HEK293 (cell line): ENCODE data around the gene PPP1R3E.

Source experiments
- AEBP2 ChIP-seq: fragments of 450-650 bp; formaldehyde crosslinking; IDR thresholded peaks from 2 replicates; pipeline ENCODE4 v1.5.1; 2016; ENCODE audit warnings: missing biosample characterization, missing genetic modification characterization, borderline replicate concordance
- FEZF1 ChIP-seq: fragments of 450-650 bp; formaldehyde crosslinking; IDR thresholded peaks from 2 replicates; pipeline ENCODE4 v1.5.1; 2016; ENCODE audit warnings: missing biosample characterization, missing genetic modification characterization
- GLIS1 ChIP-seq: fragments of 450-650 bp; formaldehyde crosslinking; IDR thresholded peaks from 2 replicates; pipeline ENCODE4 v1.5.1; 2016; ENCODE audit warnings: missing biosample characterization, missing genetic modification characterization
- HIC1 ChIP-seq: fragments of 450-650 bp; formaldehyde crosslinking; IDR thresholded peaks from 2 replicates; pipeline ENCODE4 v1.5.1; 2016; ENCODE audit warnings: missing biosample characterization, missing genetic modification characterization
- INSM2 ChIP-seq: fragments of 450-650 bp; formaldehyde crosslinking; IDR thresholded peaks from 2 replicates; pipeline ENCODE4 v1.5.1; 2016; ENCODE audit warnings: missing biosample characterization, missing genetic modification characterization
- KLF10 ChIP-seq: fragments of 450-650 bp; IDR thresholded peaks from 2 replicates; pipeline ENCODE4 v1.5.1; 2018; ENCODE audit warnings: missing biosample characterization, mild to moderate bottlenecking, missing genetic modification characterization
- KLF17 ChIP-seq: fragments of 450-650 bp; formaldehyde crosslinking; IDR thresholded peaks from 2 replicates; pipeline ENCODE4 v1.5.1; 2016; ENCODE audit warnings: missing biosample characterization, missing genetic modification characterization
- KLF8 ChIP-seq: fragments of 450-650 bp; formaldehyde crosslinking; IDR thresholded peaks from 2 replicates; pipeline ENCODE4 v1.5.1; 2016; ENCODE audit warnings: missing biosample characterization, missing genetic modification characterization
- OSR2 ChIP-seq: fragments of 450-650 bp; formaldehyde crosslinking; IDR thresholded peaks from 2 replicates; pipeline ENCODE4 v1.5.1; 2016; ENCODE audit warnings: missing biosample characterization, missing genetic modification characterization
- SCRT2 ChIP-seq: fragments of 450-650 bp; formaldehyde crosslinking; IDR thresholded peaks from 2 replicates; pipeline ENCODE4 v1.5.1; 2016; ENCODE audit warnings: missing biosample characterization, missing genetic modification characterization
- SP2 ChIP-seq: fragments of 450-650 bp; formaldehyde crosslinking; IDR thresholded peaks from 2 replicates; pipeline ENCODE4 v1.5.1; 2016; ENCODE audit warnings: missing biosample characterization, missing genetic modification characterization
- TCF7L2 ChIP-seq: IDR thresholded peaks from 2 replicates; pipeline ENCODE4 v1.6.1; 2011; ENCODE audit warnings: low read depth, mild to moderate bottlenecking, inconsistent platforms, low read length, moderate library complexity, borderline replicate concordance
- TRIM28 ChIP-seq: IDR thresholded peaks from 2 replicates; pipeline ENCODE4 v1.6.1; 2011; ENCODE audit warnings: low read length, control low read depth, borderline replicate concordance
- TSHZ1 ChIP-seq: fragments of 450-650 bp; formaldehyde crosslinking; IDR thresholded peaks from 2 replicates; pipeline ENCODE4 v1.5.1; 2016; ENCODE audit warnings: missing biosample characterization, missing genetic modification characterization, borderline replicate concordance
- YY1 ChIP-seq: fragments of 450-650 bp; formaldehyde crosslinking; IDR thresholded peaks from 2 replicates; pipeline ENCODE4 v1.5.1; 2018; ENCODE audit warnings: missing biosample characterization, missing genetic modification characterization
- ZBTB1 ChIP-seq: fragments of 450-650 bp; formaldehyde crosslinking; IDR thresholded peaks from 2 replicates; pipeline ENCODE4 v1.5.1; 2016; ENCODE audit warnings: missing biosample characterization, missing genetic modification characterization
- ZBTB8A ChIP-seq: fragments of 450-650 bp; formaldehyde crosslinking; IDR thresholded peaks from 2 replicates; pipeline ENCODE4 v1.5.1; 2016; ENCODE audit warnings: missing biosample characterization, missing genetic modification characterization
- ZFP37 ChIP-seq: fragments of 450-650 bp; formaldehyde crosslinking; IDR thresholded peaks from 2 replicates; pipeline ENCODE4 v1.5.1; 2016; ENCODE audit warnings: missing biosample characterization, missing genetic modification characterization
- ZIC2 ChIP-seq: fragments of 450-650 bp; formaldehyde crosslinking; IDR thresholded peaks from 2 replicates; pipeline ENCODE4 v1.5.1; 2016; ENCODE audit warnings: missing biosample characterization, missing genetic modification characterization
- ZNF16 ChIP-seq: fragments of 450-650 bp; formaldehyde crosslinking; IDR thresholded peaks from 2 replicates; pipeline ENCODE4 v1.5.1; 2016; ENCODE audit warnings: low read depth, missing biosample characterization, missing genetic modification characterization
- ZNF202 ChIP-seq: fragments of 450-650 bp; formaldehyde crosslinking; IDR thresholded peaks from 2 replicates; pipeline ENCODE4 v1.5.1; 2016; ENCODE audit warnings: missing biosample characterization, missing genetic modification characterization, borderline replicate concordance
- ZNF335 ChIP-seq: fragments of 450-650 bp; formaldehyde crosslinking; conservative IDR thresholded peaks from 2 replicates; pipeline ENCODE4 v1.5.1; 2016; ENCODE audit warnings: missing biosample characterization, missing genetic modification characterization
- ZNF350 ChIP-seq: fragments of 450-650 bp; formaldehyde crosslinking; IDR thresholded peaks from 2 replicates; pipeline ENCODE4 v1.5.0; 2017; ENCODE audit warnings: missing biosample characterization, mild to moderate bottlenecking, missing genetic modification characterization
- ZNF362 ChIP-seq: fragments of 450-650 bp; formaldehyde crosslinking; IDR thresholded peaks from 2 replicates; pipeline ENCODE4 v1.5.1; 2016; ENCODE audit warnings: missing biosample characterization, missing genetic modification characterization
- ZNF501 ChIP-seq: fragments of 450-650 bp; formaldehyde crosslinking; IDR thresholded peaks from 2 replicates; pipeline ENCODE4 v1.5.1; 2016; ENCODE audit warnings: missing biosample characterization, missing genetic modification characterization
- ZNF571 ChIP-seq: fragments of 450-650 bp; formaldehyde crosslinking; IDR thresholded peaks from 2 replicates; pipeline ENCODE4 v1.5.0; 2017; ENCODE audit warnings: missing biosample characterization, missing genetic modification characterization
- ZNF585B ChIP-seq: fragments of 450-650 bp; formaldehyde crosslinking; IDR thresholded peaks from 2 replicates; pipeline ENCODE4 v1.5.1; 2016; ENCODE audit warnings: missing biosample characterization, missing genetic modification characterization
- ZNF76 ChIP-seq: fragments of 450-650 bp; formaldehyde crosslinking; IDR thresholded peaks from 2 replicates; pipeline ENCODE4; 2016; ENCODE audit warnings: low read depth, missing biosample characterization, missing genetic modification characterization, borderline replicate concordance
- ZNF791 ChIP-seq: fragments of 450-650 bp; formaldehyde crosslinking; IDR thresholded peaks from 2 replicates; pipeline ENCODE4 v1.5.1; 2016; ENCODE audit warnings: missing biosample characterization, missing genetic modification characterization
- ZSCAN16 ChIP-seq: fragments of 450-650 bp; formaldehyde crosslinking; IDR thresholded peaks from 2 replicates; pipeline ENCODE4 v1.5.1; 2016; ENCODE audit warnings: missing biosample characterization, missing genetic modification characterization

Gene PPP1R3E

GRCh38 chr14:23306412-23307145 lies 3.9 kb upstream of the PPP1R3E start, which contains the start of gene BCL2L2 (continued):
- TF ChIP-seq ZIC2 (tag by site-specific recombination) (peak; percentile 55), ZNF350 (tag by site-specific recombination) (no peak), GLIS1 (tag by site-specific recombination) (peak; percentile 51), ZNF362 (no peak), YY1 (tag by site-specific recombination) (peak; percentile 58; the same call in 1 of the 2 replicates), ZNF501 (tag by site-specific recombination) (no peak; the same call in 1 of the 2 replicates), AEBP2 (tag by site-specific recombination) (no peak), INSM2 (no peak), KLF10 (tag by site-specific recombination) (peak; percentile 70), ZNF791 (tag by site-specific recombination) (no peak), ZBTB1 (no peak), SP2 (tag by site-specific recombination) (peak; percentile 97), TCF7L2 (no peak), TSHZ1 (tag by site-specific recombination) (peak; percentile 51; the same call in 1 of the 2 replicates), HIC1 (tag by site-specific recombination) (no peak), ZNF571 (tag by site-specific recombination) (no peak), ZSCAN16 (tag by site-specific recombination) (no peak), ZNF16 (no peak), KLF8 (tag by site-specific recombination) (peak; percentile 99), FEZF1 (tag by site-specific recombination) (peak; percentile 42; the same call in 1 of the 2 replicates), KLF17 (peak; percentile 95), ZBTB8A (peak; percentile 100), ZNF335 (tag by site-specific recombination) (peak; percentile 62), TRIM28 (no peak), ZFP37 (tag by site-specific recombination) (0 out of 2 replicates have a peak, but pooled peaks have one; percentile 51), ZNF585B (tag by site-specific recombination) (no peak), ZNF76 (tag by site-specific recombination) (peak; percentile 76; the same call in 1 of the 2 replicates), SCRT2 (tag by site-specific recombination) (peak; percentile 98), ZNF202 (tag by site-specific recombination) (no peak), OSR2 (tag by site-specific recombination) (no peak; the same call in 1 of the 2 replicates)
